Spleen (tissue), 7 donors: ENCODE data around the gene FDXACB1.

Experiments
- CTCF ChIP-seq, 11 experiments: fragments of 200-600 bp in 7 of 11; fragments of 450-650 bp in 4 of 11; sonication (generic) in 4 of 11; IDR thresholded peaks in 8 of 11; conservative IDR thresholded peaks in 3 of 11; 1 replicate in 7 of 11; 2 replicates in 4 of 11; pipeline versions ENCODE4 v1.4.0 to v1.8.0; 2016 to 2021; ENCODE audit warnings: antibody characterized with exemption in 11 of 11, inconsistent platforms in 4 of 11, mild to moderate bottlenecking in 1 of 11
- POLR2AphosphoS5 ChIP-seq, 3 donors: sonication (generic); formaldehyde crosslinking; IDR thresholded peaks; one replicate each; pipeline ENCODE4 v1.5.1; 2017; ENCODE audit warnings: antibody characterized with exemption in 3 of 3
- donor health status: DM: no; HTN: no; CAD: no; lungs with moderate emphysema.
- donor health status: DM: no; HTN: no; CAD: no.
- donor health status: DM: no; HTN: no; CAD: no.

DNA sequence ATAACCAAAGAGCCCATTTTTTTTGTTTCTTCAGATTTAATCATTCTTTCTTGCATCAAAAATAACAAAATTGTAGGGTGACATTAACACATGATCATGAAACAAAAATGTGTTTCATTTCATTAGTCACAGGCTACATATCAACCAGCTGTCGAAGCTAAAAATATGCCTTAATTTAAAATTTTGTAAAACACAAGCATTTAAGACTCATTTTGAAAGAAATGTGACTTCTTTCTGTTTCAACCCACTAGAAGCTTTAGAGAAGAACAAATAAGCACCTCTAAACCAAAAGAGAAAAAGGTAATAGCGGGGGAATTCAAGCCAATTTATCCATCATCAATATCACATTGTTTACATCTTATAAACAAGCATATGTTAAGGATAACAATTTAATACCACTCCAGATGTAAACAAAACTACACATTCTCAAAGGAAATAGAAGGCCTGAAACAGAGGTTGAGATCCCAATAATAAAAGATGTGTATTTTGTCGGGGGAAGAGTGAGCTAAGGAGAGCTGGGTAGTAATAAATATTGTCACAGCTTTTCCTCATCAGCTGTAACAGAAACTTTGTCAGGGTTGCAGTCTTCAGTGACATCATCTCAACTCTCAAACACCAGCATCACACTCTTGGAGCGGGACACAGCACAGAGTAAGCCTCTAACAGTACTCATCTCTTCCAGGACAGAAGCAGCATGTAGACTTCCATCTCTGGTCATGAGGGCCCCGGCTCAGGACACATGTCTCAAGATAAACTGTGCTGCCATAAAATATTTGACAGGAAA, 49.6 kb downstream of the FDXACB1 start:
- TF ChIP-seq POLR2AphosphoS5 (IDR thresholded peaks at IDR 0.05) (no peak), CTCF (IDR thresholded peaks at IDR 0.05 in 8 of 11, conservative IDR thresholded peaks at IDR 0.05 in 3 of 11) (no peak)
